H1 (cell line): ENCODE data around the gene OR10P1. TPM values are rescaled to one million over a fixed set of nuclear protein-coding genes. Genes with fewer than 3 reads are reported as not detected.

Experiments used
- CTCF ChIA-PET: fragments of 300-600 bp; sonication (Branson Sonifier 250); formaldehyde crosslinking; loops from one replicate; lab custom pipeline; 2021; ENCODE audit not compliant: partially characterized antibody; lab: Charles Lee
- POLR2A ChIA-PET: fragments of 300-600 bp; sonication (Branson Sonifier 250); formaldehyde crosslinking; loops from one replicate; lab custom pipeline; 2021; ENCODE audit warnings: inconsistent platforms; ENCODE audit not compliant: partially characterized antibody; lab: Charles Lee
- DNase-seq, 2 experiments: peaks; one replicate each; pipeline versions ENCODE4 v3.0.0 to v3.0.0-alpha.2; 2010 to 2022; ENCODE audit warnings: low spot score in 2 of 2, low read depth in 1 of 2, mixed read lengths in 1 of 2
- FAIRE-seq: peaks from 2 replicates; lab custom pipeline; 2011; peaks lifted over from hg19 to GRCh38; lab: Jason Lieb, UNC
- H2AFZ ChIP-seq: 2 replicates; pipeline ENCODE4 v1.8.1; 2012; ENCODE audit warnings: low read length, inconsistent platforms
- H2AK5ac ChIP-seq: 2 replicates; pipeline ENCODE4 v1.6.1; 2013; ENCODE audit warnings: low read depth, low read length
- H2BK120ac ChIP-seq: replicated peaks from 2 replicates; pipeline ENCODE3; 2013; ENCODE audit warnings: low read depth, low read length, inconsistent platforms
- H2BK12ac ChIP-seq: 2 replicates; pipeline ENCODE4 v1.6.1; 2013; ENCODE audit warnings: low read depth, low read length
- H2BK15ac ChIP-seq: 2 replicates; pipeline ENCODE4 v1.6.1; 2013; ENCODE audit warnings: low read length
- H2BK20ac ChIP-seq: 2 replicates; pipeline ENCODE4 v1.6.1; 2013; ENCODE audit warnings: low read length
- H2BK5ac ChIP-seq: 2 replicates; pipeline ENCODE4 v1.6.1; 2013; ENCODE audit warnings: low read depth, low read length
- H3K14ac ChIP-seq: 2 replicates; pipeline ENCODE4 v1.6.1; 2013; ENCODE audit warnings: inconsistent platforms; ENCODE audit not compliant: insufficient read length
- H3K18ac ChIP-seq: 2 replicates; pipeline ENCODE4 v1.6.1; 2013; ENCODE audit warnings: low read length; ENCODE audit errors: extremely low read depth
- H3K23ac ChIP-seq: 2 replicates; pipeline ENCODE4 v1.6.1; 2013; ENCODE audit warnings: inconsistent platforms; ENCODE audit not compliant: insufficient read length
- H3K23me2 ChIP-seq: 2 replicates; pipeline ENCODE4 v1.6.1; 2013; ENCODE audit warnings: low read depth, low read length
- H3K27ac ChIP-seq: 2 replicates; pipeline ENCODE4 v1.6.1; 2011; ENCODE audit warnings: low read depth, low read length, inconsistent platforms
- H3K27me3 ChIP-seq, 4 experiments: replicated peaks in 1 of 4; 1 replicate in 1 of 4; 2 replicates in 3 of 4; pipeline versions ENCODE4 v1.6.1 to v1.8.1; 2011 to 2013; ENCODE audit warnings: low read length in 3 of 4, mild to moderate bottlenecking in 3 of 4, inconsistent platforms in 2 of 4, mixed read lengths in 2 of 4, moderate library complexity in 1 of 4; ENCODE audit not compliant: control insufficient read depth in 3 of 4, insufficient read depth in 3 of 4; ENCODE audit errors: extremely low read depth in 1 of 4
- H3K36me3 ChIP-seq, 4 experiments: 2 replicates each; pipeline versions ENCODE4 v1.6.1 to v1.8.1; 2011 to 2013; ENCODE audit warnings: mild to moderate bottlenecking in 4 of 4, low read length in 3 of 4, moderate library complexity in 2 of 4, control low read depth in 1 of 4, inconsistent platforms in 1 of 4; ENCODE audit not compliant: insufficient read depth in 4 of 4, control insufficient read depth in 2 of 4
- H3K4ac ChIP-seq: replicated peaks from 2 replicates; pipeline ENCODE3; 2013; ENCODE audit warnings: low read length, low read depth, mixed read lengths, inconsistent platforms; ENCODE audit not compliant: insufficient read length
- H3K4me1 ChIP-seq, 4 experiments: replicated peaks in 1 of 4; 1 replicate in 1 of 4; 2 replicates in 3 of 4; pipeline versions ENCODE4 v1.6.1 to v1.8.1; 2011 to 2013; ENCODE audit warnings: low read length in 3 of 4, inconsistent platforms in 2 of 4, mixed read lengths in 1 of 4; ENCODE audit not compliant: insufficient read depth in 4 of 4, control insufficient read depth in 3 of 4
- H3K4me2 ChIP-seq, 2 experiments: 2 replicates each; pipeline versions ENCODE4 v1.6.1 to v1.8.1; 2011 to 2013; ENCODE audit warnings: low read depth in 2 of 2, low read length in 2 of 2, control low read depth in 1 of 2, inconsistent platforms in 1 of 2, mild to moderate bottlenecking in 1 of 2; ENCODE audit not compliant: insufficient read depth in 1 of 2
- H3K4me3 ChIP-seq, 4 experiments: fragments of 200-600, 300-600 bp in 1 of 4; sonication (generic), shearing (Covaris generic), sonication (Bioruptor Twin) in 1 of 4; 2 replicates each; pipeline versions ENCODE4 v1.5.1 to v1.8.1; 2011 to 2016; ENCODE audit warnings: low read length in 4 of 4, low read depth in 3 of 4, control low read depth in 2 of 4, inconsistent platforms in 2 of 4, mild to moderate bottlenecking in 2 of 4, mixed read lengths in 1 of 4, moderate library complexity in 1 of 4; ENCODE audit not compliant: insufficient read depth in 2 of 4; ENCODE audit errors: extremely low read depth in 1 of 4
- H3K56ac ChIP-seq: replicated peaks from 2 replicates; pipeline ENCODE3; 2013; ENCODE audit warnings: low read depth, mild to moderate bottlenecking, mixed read lengths, low read length, inconsistent platforms; ENCODE audit not compliant: insufficient read length
- H3K79me1 ChIP-seq: 2 replicates; pipeline ENCODE4 v1.6.1; 2013; ENCODE audit warnings: low read depth, low read length, control low read depth
- H3K79me2 ChIP-seq, 2 experiments: 2 replicates each; pipeline versions ENCODE4 v1.6.1 to v1.8.1; 2012 to 2013; ENCODE audit warnings: low read length in 2 of 2, mild to moderate bottlenecking in 2 of 2, inconsistent platforms in 1 of 2; ENCODE audit not compliant: insufficient read depth in 2 of 2, control insufficient read depth in 1 of 2
- H3K9ac ChIP-seq, 4 experiments: replicated peaks in 1 of 4; 1 replicate in 1 of 4; 2 replicates in 3 of 4; pipeline versions ENCODE4 v1.6.1 to v1.8.1; 2011 to 2013; ENCODE audit warnings: low read depth in 3 of 4, low read length in 3 of 4, control low read depth in 2 of 4, mild to moderate bottlenecking in 2 of 4, moderate library complexity in 2 of 4, inconsistent platforms in 1 of 4; ENCODE audit errors: extremely low read depth in 1 of 4
- H3K9me3 ChIP-seq, 2 experiments: 2 replicates each; pipeline versions ENCODE4 v1.6.1 to v1.8.1; 2012 to 2013; ENCODE audit warnings: mild to moderate bottlenecking in 2 of 2, moderate library complexity in 2 of 2, control low read depth in 1 of 2, inconsistent platforms in 1 of 2, low read depth in 1 of 2, low read length in 1 of 2, mixed read lengths in 1 of 2; ENCODE audit not compliant: insufficient read depth in 2 of 2
- H4K20me1 ChIP-seq, 2 experiments: replicated peaks in 1 of 2; 2 replicates each; pipeline versions ENCODE3 to v1.8.1; 2011 to 2013; ENCODE audit warnings: inconsistent platforms in 2 of 2, low read length in 2 of 2, mild to moderate bottlenecking in 1 of 2; ENCODE audit not compliant: insufficient read depth in 2 of 2, control insufficient read depth in 1 of 2
- H4K5ac ChIP-seq: 2 replicates; pipeline ENCODE4 v1.6.1; 2013; ENCODE audit warnings: low read length, low read depth, mixed read lengths, inconsistent platforms; ENCODE audit not compliant: insufficient read length
- H4K8ac ChIP-seq: 2 replicates; pipeline ENCODE4 v1.8.0; 2013; ENCODE audit warnings: mild to moderate bottlenecking, moderate library complexity, low read length, inconsistent platforms; ENCODE audit not compliant: insufficient read depth; ENCODE audit errors: extremely low read depth
- H4K91ac ChIP-seq: replicated peaks from 2 replicates; pipeline ENCODE3; 2013; ENCODE audit warnings: low read length, mixed read lengths, inconsistent platforms; ENCODE audit not compliant: insufficient read length
- CHD1 ChIP-seq: IDR thresholded peaks from 2 replicates; pipeline ENCODE4 v1.6.1; 2012; ENCODE audit warnings: low read depth, low read length, improper control_type of control experiment
- EGR1 ChIP-seq: IDR thresholded peaks from 2 replicates; pipeline ENCODE4 v1.6.1; 2011; ENCODE audit warnings: low read depth, low read length, borderline replicate concordance
- EP300 ChIP-seq, 2 experiments: IDR thresholded peaks; 1 replicate in 1 of 2; 2 replicates in 1 of 2; pipeline ENCODE4 v1.6.1; 2011 to 2012; ENCODE audit warnings: low read depth in 2 of 2, low read length in 2 of 2, mild to moderate bottlenecking in 2 of 2, borderline replicate concordance in 1 of 2, inconsistent platforms in 1 of 2, moderate library complexity in 1 of 2
- FOSL1 ChIP-seq: IDR thresholded peaks from 2 replicates; pipeline ENCODE4 v1.6.1; 2011; ENCODE audit warnings: mild to moderate bottlenecking, low read depth, low read length, moderate library complexity; ENCODE audit not compliant: insufficient read depth
- MAFK ChIP-seq: IDR thresholded peaks from 2 replicates; pipeline ENCODE4 v1.6.1; 2012; ENCODE audit warnings: low read depth, mild to moderate bottlenecking, improper control_type of control experiment, low read length
- MAX ChIP-seq: IDR thresholded peaks from 2 replicates; pipeline ENCODE4 v1.6.1; 2012; ENCODE audit warnings: inconsistent platforms
- POLR2A ChIP-seq, 2 experiments: IDR thresholded peaks; 1 replicate in 1 of 2; 2 replicates in 1 of 2; pipeline ENCODE4 v1.6.1; 2011; ENCODE audit warnings: low read depth in 2 of 2, low read length in 2 of 2, mild to moderate bottlenecking in 2 of 2; ENCODE audit errors: control extremely low read depth in 1 of 2
- POU5F1 ChIP-seq: IDR thresholded peaks from 2 replicates; pipeline ENCODE4 v1.6.1; 2011; ENCODE audit warnings: low read depth, mild to moderate bottlenecking, low read length, moderate library complexity
- RXRA ChIP-seq: IDR thresholded peaks from 2 replicates; pipeline ENCODE4 v1.6.1; 2011; ENCODE audit warnings: low read depth, mild to moderate bottlenecking, low read length, moderate library complexity; ENCODE audit not compliant: insufficient read depth
- SIN3A ChIP-seq, 2 experiments: IDR thresholded peaks in 1 of 2; conservative IDR thresholded peaks in 1 of 2; 2 replicates each; pipeline ENCODE4 v1.6.1; 2011 to 2012; ENCODE audit warnings: low read length in 2 of 2, improper control_type of control experiment in 1 of 2, low read depth in 1 of 2, mild to moderate bottlenecking in 1 of 2
- SP2 ChIP-seq: IDR thresholded peaks from 2 replicates; pipeline ENCODE4 v1.6.1; 2012; ENCODE audit warnings: mild to moderate bottlenecking, low read length, inconsistent platforms
- TEAD4 ChIP-seq: IDR thresholded peaks from 2 replicates; pipeline ENCODE4 v1.6.1; 2012; ENCODE audit warnings: low read depth, low read length, inconsistent platforms, mixed read lengths
- ZNF274 ChIP-seq: IDR thresholded peaks from 2 replicates; pipeline ENCODE4 v1.7.0; 2012; ENCODE audit warnings: low read length, borderline replicate concordance; ENCODE audit errors: extremely low read depth
- WGBS, 2 experiments: shearing (Covaris generic) in 1 of 2; methylation state at CpG; one replicate each; pipeline versions ENCODE4 v1.1.6 to v1.1.7; 2013 to 2015; ENCODE audit warnings: low lambda C conversion rate in 2 of 2, mixed read lengths in 2 of 2, inconsistent platforms in 1 of 2, low coverage in 1 of 2, missing lambda C conversion rate in 1 of 2; ENCODE audit not compliant: insufficient replicate concordance in 2 of 2, insufficient coverage in 1 of 2, insufficient read length in 1 of 2; ENCODE audit errors: extremely low coverage in 1 of 2, missing lambda C conversion rate in 1 of 2; 5-methylcytosine and 5-hydroxymethylcytosine counted together
- polyA plus RNA-seq, 7 experiments: library from polyadenylated mRNA; depleted of rRNA in 3 of 7; stranded (reverse) in 5 of 7; unstranded in 2 of 7; fragments of >200 nt in 5 of 7; fragments of 200-250 nt in 2 of 7; gene quantifications; 1 replicate in 5 of 7; 2 replicates in 1 of 7; 4 replicates in 1 of 7; pipeline versions ENCODE4 v1.2.1 to v1.2.3, GENCODE V29; 2011 to 2013; ENCODE audit warnings: missing spikeins in 2 of 7, mixed read lengths in 2 of 7
- total RNA-seq: library from RNA; stranded (reverse); fragmentation: NEBNext Ultra II Directional; extraction: Animal tissue kit (Norgen Biotek cat#: 25700); gene quantifications from 2 replicates; pipeline ENCODE4 v1.2.1, GENCODE V29; 2021

OR10P1 gene
- total and polyA plus RNA-seq, 2 of the 8 experiments (the other 6 are each of a cell fraction or from before 2014, with no cell fraction given) = not detected

GRCh38 chr12:55607821-55608594 lies 28.7 kb upstream of the OR10P1 start:
- Histone ChIP-seq H2BK15ac (no peak overlapping the region), H3K4ac (no peak overlapping the region), H3K4me2 (no peak overlapping the region), H3K27me3 (no peaks in the 10 kb centered on the region), H4K91ac (no peak overlapping the region), H3K23me2 (no peaks in the 10 kb centered on the region), H3K36me3 (no peaks in the 10 kb centered on the region), H4K20me1 (no peaks in the 10 kb centered on the region), H3K9me3 (no peaks in the 10 kb centered on the region), H2BK120ac (no peak overlapping the region), H3K23ac (no peak overlapping the region), H3K4me3 (no peak overlapping the region), H2AFZ (peak overlapping the region; percentile 68; the same call in 1 of the 2 replicates), H3K79me1 (no peaks in the 10 kb centered on the region), H3K79me2 (no peaks in the 10 kb centered on the region), H2AK5ac (no peak overlapping the region), H3K9ac (no peak overlapping the region), H2BK12ac (no peak overlapping the region), H2BK5ac (no peak overlapping the region), H3K18ac (no peak overlapping the region), H3K27ac (no peak overlapping the region), H3K4me1 (no peaks in the 10 kb centered on the region), H3K56ac (no peak overlapping the region), H4K5ac (no peak overlapping the region), H4K8ac (no peak overlapping the region), H3K14ac (no peak overlapping the region), H2BK20ac (no peak overlapping the region)
- DNase-seq (no peak), FAIRE-seq (no peak)
- CTCF ChIA-PET = interaction anchor here (1.1 to 2.6 kb wide), 2 partner anchors 12 to 24 kb away, joined by 3 to 8 read pairs; no protein-coding TSS in a partner anchor
- WGBS, 2 experiments = 85% methylated on average over 8 of the region's 8 CpGs; no CpG with 5 or more reads in 1 of the 2 experiments
- POLR2A ChIA-PET = no interaction called here
- TF ChIP-seq POU5F1 (no peak), RXRA (no peak), TEAD4 (no peak), POLR2A (IDR thresholded peaks at IDR 0.05; ENCODE audit: control extremely low read depth in 1 of 2, low read depth in 2 of 2, low read length in 2 of 2) (no peak), EGR1 (no peak), MAX (no peak), ZNF274 (no peak), CHD1 (no peak), EP300 (IDR thresholded peaks at IDR 0.05; ENCODE audit: borderline replicate concordance in 1 of 2, low read depth in 2 of 2, low read length in 2 of 2) (no peak), SIN3A (conservative IDR thresholded peaks at IDR 0.05 in 1 of 2, IDR thresholded peaks at IDR 0.05 in 1 of 2; ENCODE audit: low read depth in 1 of 2, low read length in 2 of 2) (no peak), SP2 (no peak), MAFK (no peak), FOSL1 (no peak)
